CD4-positive, alpha-beta T cell treated with Interleukin-17A for 4 hours (primary cell): ENCODE measurements around the gene SRRD.

ENCODE experiments used
- DNase-seq: peaks from one replicate; pipeline ENCODE4 v3.0.0-alpha.2; 2020; ENCODE audit warnings: mixed read lengths

Gene SRRD

GRCh38 chr22:26453812-26454500, 29.7 kb upstream of the SRRD start:
- DNase-seq = no peak

- no peak for DNase-seq
These were observed 25.9 kb upstream of the SRRD start for GRCh38 chr22:26457661-26458272.

GRCh38 chr22:26460202-26460601, 23.5 kb upstream of the SRRD start:
- no peak for DNase-seq

- peak; percentile 70 for DNase-seq
These were observed 22.4 kb upstream of the SRRD start for GRCh38 chr22:26461188-26461810.

GRCh38 chr22:26462051-26462450, 21.6 kb upstream of the SRRD start:
- DNase-seq = no peak

- DNase-seq = no peak
These were observed 21.0 kb upstream of the SRRD start for GRCh38 chr22:26462641-26463040.

GRCh38 chr22:26463101-26463661, 20.5 kb upstream of the SRRD start:
- DNase-seq = no peak

GRCh38 chr22:26463688-26464087, 20.0 kb upstream of the SRRD start:
- DNase-seq = no peak

- DNase-seq = no peak
These were observed 19.4 kb upstream of the SRRD start for GRCh38 chr22:26464312-26464711.

GRCh38 chr22:26466196-26466595, 17.5 kb upstream of the SRRD start:
- no peak for DNase-seq

- no peak for DNase-seq
These were observed 12.9 kb upstream of the SRRD start for GRCh38 chr22:26470807-26471206.

GRCh38 chr22:26471522-26471921, 12.2 kb upstream of the SRRD start:
- DNase-seq = no peak

GRCh38 chr22:26474682-26475081, 9.0 kb upstream of the SRRD start:
- DNase-seq = no peak

GRCh38 chr22:26476705-26477340, 6.9 kb upstream of the SRRD start:
- DNase-seq = no peak

GRCh38 chr22:26477341-26477731, 6.3 kb upstream of the SRRD start:
- DNase-seq = no peak

GRCh38 chr22:26479043-26479791, 4.5 kb upstream of the SRRD start:
- DNase-seq = no peak

- DNase-seq = no peak
These were observed 3.7 kb upstream of the SRRD start for GRCh38 chr22:26479792-26480610.

GRCh38 chr22:26480611-26480932, 3.1 kb upstream of the SRRD start:
- DNase-seq = no peak

- DNase-seq = no peak
These were observed 2.5 kb upstream of the SRRD start for GRCh38 chr22:26481112-26481693.

GRCh38 chr22:26481694-26482093, 2.0 kb upstream of the SRRD start:
- DNase-seq = no peak

GRCh38 chr22:26482161-26482560, 1.5 kb upstream of the SRRD start:
- DNase-seq = no peak

GRCh38 chr22:26483043-26483438, 636 bp upstream of the SRRD start:
- no peak for DNase-seq
